HEK293 (cell line): ENCODE results near the gene KDM2B.

Source experiments
- CTCF ChIA-PET: fragments of 350-600 bp; formaldehyde crosslinking; extraction: SDS; loops from one replicate; lab custom pipeline; 2021; ENCODE audit warnings: antibody characterized with exemption; lab: Yijun Ruan, JAX
- POLR2A ChIA-PET: fragments of 300-600 bp; formaldehyde crosslinking; extraction: SDS; loops from one replicate; lab custom pipeline; 2020; ENCODE audit warnings: antibody characterized with exemption, inconsistent platforms; lab: Yijun Ruan, JAX
- H3K27ac ChIP-seq: fragments of 200-500 bp; sonication (Bioruptor generic); 2 replicates; pipeline ENCODE4 v1.5.1; 2014; ENCODE audit warnings: low read depth, low read length, control low read depth, inconsistent platforms; ENCODE audit errors: extremely low read depth
- H3K36me3 ChIP-seq, 2 experiments: fragments of 200-500 bp in 1 of 2; sonication (Bioruptor generic) in 1 of 2; 1 replicate in 1 of 2; 2 replicates in 1 of 2; pipeline ENCODE4 v1.5.1; 2014 to 2017; ENCODE audit warnings: inconsistent platforms in 2 of 2, low read length in 2 of 2; ENCODE audit not compliant: control insufficient read depth in 2 of 2, insufficient read depth in 1 of 2
- H3K4me1 ChIP-seq: fragments of 200-500 bp; sonication (Bioruptor generic); 2 replicates; pipeline ENCODE4 v1.5.1; 2014; ENCODE audit warnings: mild to moderate bottlenecking, low read length, inconsistent platforms; ENCODE audit not compliant: control insufficient read depth, insufficient read depth
- H3K4me3 ChIP-seq: 2 replicates; pipeline ENCODE4 v1.5.1; 2011; ENCODE audit warnings: low read depth, mild to moderate bottlenecking, control low read depth, low read length, moderate library complexity
- H3K9me3 ChIP-seq: fragments of 200-500 bp; sonication (Bioruptor generic); 2 replicates; pipeline ENCODE4 v1.5.1; 2014; ENCODE audit warnings: low read depth, low read length, inconsistent platforms; ENCODE audit not compliant: control insufficient read depth, insufficient read depth
- FEZF1 ChIP-seq: fragments of 450-650 bp; formaldehyde crosslinking; IDR thresholded peaks from 2 replicates; pipeline ENCODE4 v1.5.1; 2016; ENCODE audit warnings: missing biosample characterization, missing genetic modification characterization
- GLIS2 ChIP-seq: fragments of 450-650 bp; formaldehyde crosslinking; IDR thresholded peaks from 2 replicates; pipeline ENCODE4 v1.5.1; 2016; ENCODE audit warnings: missing biosample characterization, missing genetic modification characterization
- KLF1 ChIP-seq: fragments of 450-650 bp; formaldehyde crosslinking; IDR thresholded peaks from 2 replicates; pipeline ENCODE4 v1.5.1; 2016; ENCODE audit warnings: missing biosample characterization, missing genetic modification characterization
- KLF7 ChIP-seq: fragments of 450-650 bp; formaldehyde crosslinking; IDR thresholded peaks from 2 replicates; pipeline ENCODE4 v1.5.1; 2016; ENCODE audit warnings: missing biosample characterization, missing genetic modification characterization, borderline replicate concordance
- KLF9 ChIP-seq: fragments of 450-650 bp; formaldehyde crosslinking; IDR thresholded peaks from 2 replicates; pipeline ENCODE4 v1.5.1; 2016; ENCODE audit warnings: missing biosample characterization, missing genetic modification characterization, low read depth
- RBAK ChIP-seq: fragments of 450-650 bp; formaldehyde crosslinking; IDR thresholded peaks from 2 replicates; pipeline ENCODE4 v1.5.1; 2016; ENCODE audit warnings: missing biosample characterization, missing genetic modification characterization
- SP2 ChIP-seq: fragments of 450-650 bp; formaldehyde crosslinking; IDR thresholded peaks from 2 replicates; pipeline ENCODE4 v1.5.1; 2016; ENCODE audit warnings: missing biosample characterization, missing genetic modification characterization
- ZFP3 ChIP-seq: fragments of 450-650 bp; formaldehyde crosslinking; IDR thresholded peaks from 2 replicates; pipeline ENCODE4 v1.5.1; 2016; ENCODE audit warnings: low read depth, missing biosample characterization, missing genetic modification characterization
- ZFP37 ChIP-seq: fragments of 450-650 bp; formaldehyde crosslinking; IDR thresholded peaks from 2 replicates; pipeline ENCODE4 v1.5.1; 2016; ENCODE audit warnings: missing biosample characterization, missing genetic modification characterization
- ZNF121 ChIP-seq: fragments of 450-650 bp; formaldehyde crosslinking; IDR thresholded peaks from 2 replicates; pipeline ENCODE4 v1.5.1; 2016; ENCODE audit warnings: missing biosample characterization, missing genetic modification characterization
- ZNF184 ChIP-seq: fragments of 450-650 bp; IDR thresholded peaks from 2 replicates; pipeline ENCODE4 v1.5.1; 2018; ENCODE audit warnings: missing biosample characterization, mild to moderate bottlenecking, missing genetic modification characterization
- ZNF266 ChIP-seq: fragments of 450-650 bp; formaldehyde crosslinking; IDR thresholded peaks from 2 replicates; pipeline ENCODE4 v1.5.1; 2016; ENCODE audit warnings: missing biosample characterization, missing genetic modification characterization, low read depth
- ZNF311 ChIP-seq: fragments of 450-650 bp; formaldehyde crosslinking; IDR thresholded peaks from 2 replicates; pipeline ENCODE4 v1.5.1; 2017; ENCODE audit warnings: missing biosample characterization, missing genetic modification characterization, borderline replicate concordance
- ZNF350 ChIP-seq: fragments of 450-650 bp; formaldehyde crosslinking; IDR thresholded peaks from 2 replicates; pipeline ENCODE4 v1.5.0; 2017; ENCODE audit warnings: missing biosample characterization, mild to moderate bottlenecking, missing genetic modification characterization
- ZNF366 ChIP-seq: fragments of 450-650 bp; formaldehyde crosslinking; conservative IDR thresholded peaks from 2 replicates; pipeline ENCODE4 v1.5.1; 2016; ENCODE audit warnings: missing biosample characterization, missing genetic modification characterization
- ZNF394 ChIP-seq: fragments of 450-650 bp; formaldehyde crosslinking; IDR thresholded peaks from 2 replicates; pipeline ENCODE4 v1.5.1; 2016; ENCODE audit warnings: missing biosample characterization, missing genetic modification characterization, mild to moderate bottlenecking, moderate library complexity, borderline replicate concordance
- ZNF530 ChIP-seq: fragments of 450-650 bp; formaldehyde crosslinking; IDR thresholded peaks from 2 replicates; pipeline ENCODE4 v1.5.1; 2016; ENCODE audit warnings: low read depth, missing biosample characterization, missing genetic modification characterization
- TF ChIP-seq, protein P1 (sequence below): fragments of 450-650 bp; formaldehyde crosslinking; IDR thresholded peaks from 2 replicates; pipeline ENCODE4 v1.5.1; 2017; ENCODE audit warnings: missing biosample characterization, missing genetic modification characterization
- TF ChIP-seq, protein P2 (sequence below): fragments of 450-650 bp; formaldehyde crosslinking; IDR thresholded peaks from 2 replicates; pipeline ENCODE4 v1.5.1; 2016; ENCODE audit warnings: missing biosample characterization, missing genetic modification characterization
- TF ChIP-seq, protein P3 (sequence below): sonication (generic); formaldehyde crosslinking; IDR thresholded peaks from 2 replicates; pipeline ENCODE4 v1.8.1; 2022; ENCODE audit warnings: mild to moderate bottlenecking, moderate library complexity, missing genetic modification reagents
- TF ChIP-seq, protein P4 (sequence below): fragments of 450-650 bp; formaldehyde crosslinking; IDR thresholded peaks from 2 replicates; pipeline ENCODE4 v1.5.1; 2016; ENCODE audit warnings: missing biosample characterization, missing genetic modification characterization

KDM2B gene

DNA sequence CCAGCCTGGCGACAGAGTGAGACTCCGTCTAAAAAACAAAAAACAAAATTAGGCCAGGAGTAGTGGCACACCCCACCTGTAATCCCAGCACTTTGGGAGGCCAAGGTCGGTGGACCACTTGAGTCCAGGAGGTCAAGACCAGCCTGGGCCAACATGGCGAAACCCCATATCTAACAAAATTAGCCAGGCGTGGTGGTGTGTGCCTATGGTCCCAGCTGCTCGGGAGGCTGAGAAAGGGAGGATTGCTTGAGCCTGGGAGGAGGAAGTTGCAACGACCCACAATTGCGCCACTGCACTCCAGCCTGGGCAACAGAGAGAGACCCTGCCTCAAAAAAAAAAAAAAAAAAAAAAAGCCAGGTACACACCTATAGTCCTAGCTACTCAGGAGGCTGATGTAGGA is 37.0 kb downstream of the KDM2B start:
- peaks cover 3% of the 10 kb centered on the region; the same call in 1 of the 2 replicates for H3K4me1 ChIP-seq
- POLR2A ChIA-PET: no interaction called here
- CTCF ChIA-PET: interaction anchor here (0.6 to 4.5 kb wide), 5 partner anchors 9 to 250 kb away, joined by 3 to 23 read pairs (median 4); partner anchors contain the start of gene RHOF

DNA sequence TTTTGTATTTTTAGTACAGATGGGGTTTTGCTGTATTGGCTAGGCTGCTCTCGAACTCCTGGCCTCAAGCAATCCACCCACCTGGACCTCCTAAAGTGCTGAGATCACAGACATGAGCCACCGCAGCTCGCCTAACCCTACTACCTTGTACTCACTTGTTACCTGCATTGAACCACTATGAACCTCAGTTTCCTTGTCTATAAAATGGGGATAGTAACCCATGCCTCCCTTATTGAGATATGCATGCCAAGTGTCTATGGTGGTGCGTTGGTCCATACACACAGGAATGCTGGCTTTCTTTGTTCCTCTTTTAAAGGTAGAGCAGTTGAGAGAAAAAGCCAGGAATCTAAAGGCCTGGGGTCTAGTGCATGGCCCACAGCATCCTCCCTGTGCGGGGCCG is 40.9 kb downstream of the KDM2B start:
- peaks cover 14% of the 10 kb centered on the region; the same call in 1 of the 2 replicates for H3K4me1 ChIP-seq
- H3K4me3 ChIP-seq: no peak overlapping the region
- no peaks in the 10 kb centered on the region for H3K9me3 ChIP-seq
- H3K36me3 ChIP-seq: peaks cover 0 to 3% of the 10 kb centered on the region in 2 experiments; a peak in 2 of 3 replicates
- POLR2A ChIA-PET: interaction anchor here (0.7 kb wide), 1 partner anchor 176 kb away, joined by 5 read pairs; no protein-coding TSS in a partner anchor
- TF ChIP-seq, protein P1, sequence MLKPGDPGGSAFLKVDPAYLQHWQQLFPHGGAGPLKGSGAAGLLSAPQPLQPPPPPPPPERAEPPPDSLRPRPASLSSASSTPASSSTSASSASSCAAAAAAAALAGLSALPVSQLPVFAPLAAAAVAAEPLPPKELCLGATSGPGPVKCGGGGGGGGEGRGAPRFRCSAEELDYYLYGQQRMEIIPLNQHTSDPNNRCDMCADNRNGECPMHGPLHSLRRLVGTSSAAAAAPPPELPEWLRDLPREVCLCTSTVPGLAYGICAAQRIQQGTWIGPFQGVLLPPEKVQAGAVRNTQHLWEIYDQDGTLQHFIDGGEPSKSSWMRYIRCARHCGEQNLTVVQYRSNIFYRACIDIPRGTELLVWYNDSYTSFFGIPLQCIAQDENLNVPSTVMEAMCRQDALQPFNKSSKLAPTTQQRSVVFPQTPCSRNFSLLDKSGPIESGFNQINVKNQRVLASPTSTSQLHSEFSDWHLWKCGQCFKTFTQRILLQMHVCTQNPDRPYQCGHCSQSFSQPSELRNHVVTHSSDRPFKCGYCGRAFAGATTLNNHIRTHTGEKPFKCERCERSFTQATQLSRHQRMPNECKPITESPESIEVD (tag by site-specific recombination): no peak
- no peak for TF ChIP-seq ZNF366 (tag by site-specific recombination)
- TF ChIP-seq, protein P2, sequence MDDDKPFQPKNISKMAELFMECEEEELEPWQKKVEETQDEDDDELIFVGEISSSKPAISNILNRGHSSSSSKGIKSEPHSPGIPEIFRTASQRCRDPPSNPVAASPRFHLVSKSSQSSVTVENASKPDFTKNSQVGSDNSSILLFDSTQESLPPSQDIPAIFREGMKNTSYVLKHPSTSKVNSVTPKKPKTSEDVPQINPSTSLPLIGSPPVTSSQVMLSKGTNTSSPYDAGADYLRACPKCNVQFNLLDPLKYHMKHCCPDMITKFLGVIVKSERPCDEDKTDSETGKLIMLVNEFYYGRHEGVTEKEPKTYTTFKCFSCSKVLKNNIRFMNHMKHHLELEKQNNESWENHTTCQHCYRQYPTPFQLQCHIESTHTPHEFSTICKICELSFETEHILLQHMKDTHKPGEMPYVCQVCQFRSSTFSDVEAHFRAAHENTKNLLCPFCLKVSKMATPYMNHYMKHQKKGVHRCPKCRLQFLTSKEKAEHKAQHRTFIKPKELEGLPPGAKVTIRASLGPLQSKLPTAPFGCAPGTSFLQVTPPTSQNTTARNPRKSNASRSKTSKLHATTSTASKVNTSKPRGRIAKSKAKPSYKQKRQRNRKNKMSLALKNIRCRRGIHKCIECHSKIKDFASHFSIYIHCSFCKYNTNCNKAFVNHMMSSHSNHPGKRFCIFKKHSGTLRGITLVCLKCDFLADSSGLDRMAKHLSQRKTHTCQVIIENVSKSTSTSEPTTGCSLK (tag by site-specific recombination): no peak
- TF ChIP-seq GLIS2 (tag by site-specific recombination): no peak
- TF ChIP-seq ZNF530 (tag by site-specific recombination): no peak
- TF ChIP-seq KLF1: no peak
- no peak for TF ChIP-seq KLF9 (tag by site-specific recombination)
- TF ChIP-seq FEZF1 (tag by site-specific recombination): no peak
- TF ChIP-seq SP2 (tag by site-specific recombination): no peak
- no peak for TF ChIP-seq ZFP3 (tag by site-specific recombination)
- no peak for TF ChIP-seq RBAK (tag by site-specific recombination)
- no peak for TF ChIP-seq ZFP37 (tag by site-specific recombination)
- no peak for TF ChIP-seq ZNF350 (tag by site-specific recombination)
- no peak for TF ChIP-seq ZNF311 (tag by site-specific recombination)
- no peak overlapping the region for H3K27ac ChIP-seq
- CTCF ChIA-PET: interaction anchor here (0.9 to 1.2 kb wide), 2 partner anchors 12 to 85 kb away, joined by 8 to 10 read pairs; no protein-coding TSS in a partner anchor

More for the DNA sequence above, 37.0 kb downstream of the KDM2B start:
- H3K27ac ChIP-seq: no peak overlapping the region
- peaks cover 5 to 28% of the 10 kb centered on the region in 2 experiments; a peak in 2 of 3 replicates for H3K36me3 ChIP-seq
- no peaks in the 10 kb centered on the region for H3K9me3 ChIP-seq
- TF ChIP-seq, protein P3, sequence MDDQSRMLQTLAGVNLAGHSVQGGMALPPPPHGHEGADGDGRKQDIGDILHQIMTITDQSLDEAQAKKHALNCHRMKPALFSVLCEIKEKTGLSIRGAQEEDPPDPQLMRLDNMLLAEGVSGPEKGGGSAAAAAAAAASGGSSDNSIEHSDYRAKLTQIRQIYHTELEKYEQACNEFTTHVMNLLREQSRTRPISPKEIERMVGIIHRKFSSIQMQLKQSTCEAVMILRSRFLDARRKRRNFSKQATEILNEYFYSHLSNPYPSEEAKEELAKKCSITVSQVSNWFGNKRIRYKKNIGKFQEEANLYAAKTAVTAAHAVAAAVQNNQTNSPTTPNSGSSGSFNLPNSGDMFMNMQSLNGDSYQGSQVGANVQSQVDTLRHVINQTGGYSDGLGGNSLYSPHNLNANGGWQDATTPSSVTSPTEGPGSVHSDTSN (CRISPR knock-in tag): no peak
- no peak for TF ChIP-seq ZNF394 (tag by site-specific recombination)
- TF ChIP-seq, protein P4, sequence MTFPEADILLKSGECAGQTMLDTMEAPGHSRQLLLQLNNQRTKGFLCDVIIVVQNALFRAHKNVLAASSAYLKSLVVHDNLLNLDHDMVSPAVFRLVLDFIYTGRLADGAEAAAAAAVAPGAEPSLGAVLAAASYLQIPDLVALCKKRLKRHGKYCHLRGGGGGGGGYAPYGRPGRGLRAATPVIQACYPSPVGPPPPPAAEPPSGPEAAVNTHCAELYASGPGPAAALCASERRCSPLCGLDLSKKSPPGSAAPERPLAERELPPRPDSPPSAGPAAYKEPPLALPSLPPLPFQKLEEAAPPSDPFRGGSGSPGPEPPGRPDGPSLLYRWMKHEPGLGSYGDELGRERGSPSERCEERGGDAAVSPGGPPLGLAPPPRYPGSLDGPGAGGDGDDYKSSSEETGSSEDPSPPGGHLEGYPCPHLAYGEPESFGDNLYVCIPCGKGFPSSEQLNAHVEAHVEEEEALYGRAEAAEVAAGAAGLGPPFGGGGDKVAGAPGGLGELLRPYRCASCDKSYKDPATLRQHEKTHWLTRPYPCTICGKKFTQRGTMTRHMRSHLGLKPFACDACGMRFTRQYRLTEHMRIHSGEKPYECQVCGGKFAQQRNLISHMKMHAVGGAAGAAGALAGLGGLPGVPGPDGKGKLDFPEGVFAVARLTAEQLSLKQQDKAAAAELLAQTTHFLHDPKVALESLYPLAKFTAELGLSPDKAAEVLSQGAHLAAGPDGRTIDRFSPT (tag by site-specific recombination): no peak
- no peak for TF ChIP-seq ZNF184 (tag by site-specific recombination)
- TF ChIP-seq KLF9 (tag by site-specific recombination): no peak
- no peak for TF ChIP-seq ZNF266 (tag by site-specific recombination)
- 0 out of 2 replicates have a peak, but pooled peaks have one; percentile 11 for TF ChIP-seq ZNF121 (tag by site-specific recombination)
- no peak for TF ChIP-seq KLF7 (tag by site-specific recombination)
- H3K4me3 ChIP-seq: no peak overlapping the region
